OCI-M1 (cell line): ENCODE data around the gene SFTA2.
"Not testable (repeated sequence)": the region's sequence is repeated elsewhere in the genome, so short reads cannot be mapped to it uniquely, and the experiment has no call there.

Experiments
- DNase-seq: peaks from one replicate; lab custom pipeline; 2025; lab: John Stamatoyannopoulos, UW

SFTA2 gene

DNA sequence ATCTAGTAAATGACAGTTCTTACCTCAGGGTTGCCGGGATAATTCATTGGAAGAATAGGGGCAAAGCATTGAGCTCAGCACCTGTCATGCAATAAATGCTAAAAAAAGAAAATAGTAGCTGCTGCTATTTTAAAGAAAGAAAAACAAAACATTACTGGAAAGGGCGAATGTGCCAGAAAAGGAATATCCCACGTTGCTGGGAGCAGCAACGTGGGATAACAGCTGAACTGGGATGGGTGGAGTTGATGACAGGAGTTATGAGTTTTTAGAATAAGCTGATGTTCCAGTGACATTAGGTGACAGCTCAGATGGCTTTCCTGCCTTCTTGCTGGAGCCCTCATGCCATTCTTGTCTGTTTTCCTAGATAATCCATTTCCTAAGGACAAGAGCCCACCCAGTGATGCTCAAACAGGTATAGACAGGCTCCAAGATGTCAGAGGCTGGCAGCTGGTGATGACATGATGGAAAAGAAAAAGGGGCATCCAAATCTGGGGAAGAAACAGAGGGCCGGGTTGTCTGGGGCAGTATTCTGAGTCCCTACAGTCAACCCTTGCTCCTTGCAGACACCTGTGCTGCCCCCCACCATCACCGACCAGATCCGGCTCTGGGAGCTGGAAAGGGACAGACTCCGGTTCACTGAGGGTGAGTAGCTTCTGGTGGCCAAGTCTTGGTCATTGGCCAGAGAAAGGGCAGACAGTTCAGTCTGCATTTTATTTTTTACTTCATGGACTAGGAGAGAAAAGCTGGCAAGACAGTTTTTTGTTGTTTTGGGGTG, 19.0 kb downstream of the SFTA2 start:
- DNase-seq, result no peak

DNA sequence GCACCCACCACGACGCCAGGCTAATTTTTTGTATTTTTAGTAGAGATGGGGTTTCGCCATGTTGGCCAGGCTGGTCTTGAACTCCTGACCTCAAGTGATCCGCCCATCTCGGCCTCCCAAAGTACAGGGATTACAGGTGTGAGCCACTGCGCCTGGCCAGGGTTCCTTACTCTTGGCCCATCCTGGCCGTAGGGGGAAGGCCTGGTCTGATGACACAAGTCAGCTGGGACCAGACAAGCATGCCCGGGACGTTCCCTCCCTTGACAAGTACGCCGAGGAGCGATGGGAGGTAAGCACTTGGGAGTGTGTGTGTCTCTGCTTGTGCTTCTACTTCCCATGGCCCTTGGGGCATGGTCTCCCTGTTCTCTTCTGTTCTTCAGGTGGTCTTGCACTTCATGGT, 21.5 kb downstream of the SFTA2 start:
- DNase-seq, result not testable (repeated sequence)

DNA sequence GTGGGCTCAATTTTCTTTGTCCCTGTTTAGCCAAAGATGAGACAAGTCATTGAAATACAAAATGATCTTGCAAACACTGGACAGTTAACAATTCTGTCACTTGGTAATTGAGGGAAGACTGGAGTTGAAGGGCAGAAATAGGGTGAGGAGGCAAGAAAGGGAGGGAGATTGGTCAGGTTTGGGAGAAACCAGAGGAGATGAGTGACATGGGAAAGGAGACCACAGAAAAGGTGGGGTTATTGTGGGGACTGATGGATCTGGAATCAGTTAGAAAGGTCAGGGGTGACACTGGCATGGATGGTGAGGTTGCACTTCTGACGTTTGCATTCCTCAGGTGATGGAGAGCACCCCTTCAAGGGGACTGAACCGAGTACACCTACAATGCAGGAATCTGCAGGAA, 23.3 kb downstream of the SFTA2 start:
- no peak for DNase-seq

DNA sequence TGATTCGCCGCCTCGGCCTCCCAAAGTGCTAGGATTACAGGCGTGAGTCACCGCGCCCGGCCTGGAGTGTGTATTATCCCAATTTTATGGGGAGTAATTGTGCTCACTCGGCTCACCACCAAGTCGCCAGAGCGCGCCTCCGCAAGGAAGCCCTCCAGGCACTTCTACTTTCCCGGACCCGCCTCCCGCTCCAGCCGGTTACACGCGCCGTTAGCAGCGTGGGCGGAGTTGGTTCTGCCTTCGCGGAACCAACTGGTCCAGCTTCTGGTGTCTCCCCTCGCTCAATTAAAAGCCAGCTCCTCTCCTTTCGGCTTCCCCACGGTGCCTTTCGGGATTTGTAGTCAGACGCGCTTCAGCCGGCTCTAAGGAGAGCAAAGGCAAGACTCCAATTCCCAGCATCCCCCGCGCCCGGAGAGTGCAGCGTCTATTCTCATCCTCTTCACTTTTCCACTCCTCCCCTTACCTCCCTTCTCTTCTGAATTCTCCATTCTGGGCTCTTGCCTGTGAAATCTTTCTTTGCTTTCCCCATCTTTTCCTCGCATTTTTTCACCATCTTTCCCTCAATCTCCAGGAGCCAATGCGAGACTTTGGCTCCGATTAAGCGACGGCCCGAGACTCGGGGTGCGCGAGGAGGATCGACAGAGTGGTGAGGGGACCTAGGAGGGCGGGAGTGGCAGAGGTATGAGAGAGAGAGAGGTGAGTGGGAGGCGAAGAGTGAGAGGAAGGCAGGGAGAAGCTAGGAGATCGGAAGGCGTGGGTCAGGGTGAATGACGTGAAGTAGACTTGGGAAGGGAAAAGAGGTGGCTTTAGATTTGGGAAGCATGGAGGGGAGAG, 24.0 kb downstream of the SFTA2 start, which contains the start of gene GTF2H4:
Gene GTF2H4 (plus strand): TSS at position 450 of the 834 bp plus-strand sequence.
- peak; percentile 100 for DNase-seq

DNA sequence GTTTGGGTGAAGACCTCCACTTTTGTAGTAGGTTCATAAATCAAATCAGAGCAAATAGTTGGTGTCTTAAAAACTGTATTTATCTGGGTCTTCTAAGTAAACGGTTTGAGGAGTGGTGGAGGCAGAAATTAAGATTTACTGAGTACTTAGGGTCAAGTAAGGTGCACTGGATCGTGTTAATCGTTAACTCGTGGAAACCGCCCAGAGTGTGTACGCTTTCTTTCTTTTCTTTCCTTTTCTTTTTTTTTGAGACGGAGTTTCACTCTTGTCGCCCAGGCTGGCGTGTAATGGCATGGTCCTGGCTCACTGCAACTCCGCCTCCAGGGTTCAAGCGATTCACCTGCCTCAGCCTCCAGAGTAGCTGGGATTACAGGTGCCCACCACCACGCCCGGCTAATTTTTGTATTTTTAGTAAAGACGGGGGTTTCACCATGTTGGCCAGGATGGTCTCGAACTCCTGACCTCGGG, 24.6 kb downstream of the SFTA2 start:
- DNase-seq, result not testable (repeated sequence)

DNA sequence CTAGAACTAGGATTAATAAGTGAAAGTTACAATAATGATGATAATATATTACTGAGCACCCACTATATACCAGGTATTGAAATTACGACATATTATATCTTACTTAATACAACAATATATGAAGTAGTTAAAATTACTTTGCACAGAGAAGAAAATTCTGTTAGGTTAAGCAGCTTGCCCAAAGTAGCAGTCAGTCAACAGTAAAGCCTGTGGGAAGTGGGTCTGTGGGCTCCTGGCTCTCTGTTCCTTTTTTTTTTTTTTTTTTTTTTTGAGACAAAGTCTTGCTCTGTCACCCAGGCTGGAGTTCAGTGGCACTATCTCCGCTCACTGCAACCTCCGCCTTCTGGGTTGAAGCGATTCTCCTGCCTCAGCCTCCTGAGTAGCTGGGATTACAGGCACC, 28.7 kb downstream of the SFTA2 start:
- DNase-seq, result no peak

DNA sequence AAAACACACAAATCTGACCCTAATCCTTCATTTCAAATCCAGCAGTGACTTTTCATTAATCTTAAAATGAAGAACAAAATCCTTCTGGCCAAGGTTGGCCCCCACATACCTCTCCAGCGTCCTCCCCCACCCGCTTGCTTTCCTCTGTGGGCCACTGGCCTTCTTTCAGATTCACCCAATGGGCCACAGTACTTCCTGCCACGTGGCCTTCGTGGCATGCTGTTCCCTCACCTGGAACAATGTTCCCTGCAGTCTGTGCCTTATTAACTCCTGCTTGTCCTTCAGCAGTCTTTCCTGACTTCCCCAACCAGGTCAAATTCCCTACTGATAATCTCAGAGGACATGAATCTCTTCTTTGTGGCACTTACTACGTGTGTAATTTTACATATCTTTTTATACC, 29.3 kb downstream of the SFTA2 start:
- DNase-seq, result no peak

DNA sequence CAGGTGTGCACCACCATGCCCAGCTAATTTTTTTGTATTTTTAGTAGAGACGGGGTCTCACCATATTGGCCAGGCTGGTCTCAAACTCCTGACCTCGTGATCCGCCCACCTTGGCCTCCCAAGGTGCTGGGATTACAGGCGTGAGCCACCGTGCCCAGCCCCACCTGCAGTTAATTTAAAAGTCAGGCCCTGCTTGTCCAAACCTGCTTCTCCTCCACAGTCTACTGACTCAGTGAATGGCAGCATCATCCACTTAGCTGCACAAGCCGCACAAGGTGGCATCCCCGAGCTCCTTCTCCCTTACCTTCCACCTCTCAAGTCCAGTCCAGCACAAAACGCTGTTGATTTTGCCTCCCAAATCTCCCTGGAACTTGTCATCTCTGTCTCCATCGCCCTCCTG, 29.8 kb downstream of the SFTA2 start:
- DNase-seq, result not testable (repeated sequence)

DNA sequence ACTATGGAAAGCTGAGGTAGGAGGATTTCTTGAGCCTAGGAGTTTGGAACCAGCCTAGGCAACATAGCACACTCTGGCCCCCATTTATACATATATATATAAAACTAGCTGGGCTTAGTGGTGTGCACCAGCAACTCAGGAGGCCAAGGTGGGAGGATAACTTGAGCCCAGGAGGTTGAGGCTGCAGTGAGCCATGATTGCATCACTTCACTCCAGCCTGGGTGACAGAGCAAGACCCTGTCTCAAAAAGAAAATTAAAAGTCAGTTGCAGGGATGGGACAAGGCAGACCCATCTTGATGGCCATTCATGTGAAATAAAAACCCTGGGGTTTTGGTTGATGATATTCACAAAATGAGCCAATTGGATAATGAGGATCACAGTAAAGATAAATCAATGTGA, 30.5 kb downstream of the SFTA2 start:
- DNase-seq, result no peak

DNA sequence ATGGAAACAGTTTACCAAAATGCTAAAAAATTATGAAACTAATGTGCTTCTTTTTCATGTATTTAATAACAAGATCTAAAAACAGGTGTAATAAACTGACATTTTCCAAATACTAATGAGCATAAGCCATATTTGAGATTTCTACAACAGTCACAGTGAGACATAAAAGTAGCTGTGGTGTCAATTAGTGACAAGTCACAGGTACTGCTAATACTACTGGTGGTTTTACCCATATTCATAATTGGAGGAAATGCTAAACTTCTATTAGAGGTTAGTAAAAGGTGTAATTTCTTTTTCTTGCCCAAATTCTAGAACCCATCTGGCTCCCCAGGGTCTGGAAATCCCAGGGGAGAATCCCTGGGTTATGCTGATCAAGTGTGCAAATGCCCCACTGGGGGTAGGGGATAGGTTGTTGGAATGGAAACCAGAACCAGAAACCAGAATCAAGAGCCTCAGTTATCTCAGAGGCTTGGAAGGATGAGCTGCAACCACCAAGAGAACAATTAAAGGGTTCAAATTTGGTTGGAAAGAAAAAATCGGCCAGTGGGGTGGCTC, 31.0 kb downstream of the SFTA2 start:
- no peak for DNase-seq

DNA sequence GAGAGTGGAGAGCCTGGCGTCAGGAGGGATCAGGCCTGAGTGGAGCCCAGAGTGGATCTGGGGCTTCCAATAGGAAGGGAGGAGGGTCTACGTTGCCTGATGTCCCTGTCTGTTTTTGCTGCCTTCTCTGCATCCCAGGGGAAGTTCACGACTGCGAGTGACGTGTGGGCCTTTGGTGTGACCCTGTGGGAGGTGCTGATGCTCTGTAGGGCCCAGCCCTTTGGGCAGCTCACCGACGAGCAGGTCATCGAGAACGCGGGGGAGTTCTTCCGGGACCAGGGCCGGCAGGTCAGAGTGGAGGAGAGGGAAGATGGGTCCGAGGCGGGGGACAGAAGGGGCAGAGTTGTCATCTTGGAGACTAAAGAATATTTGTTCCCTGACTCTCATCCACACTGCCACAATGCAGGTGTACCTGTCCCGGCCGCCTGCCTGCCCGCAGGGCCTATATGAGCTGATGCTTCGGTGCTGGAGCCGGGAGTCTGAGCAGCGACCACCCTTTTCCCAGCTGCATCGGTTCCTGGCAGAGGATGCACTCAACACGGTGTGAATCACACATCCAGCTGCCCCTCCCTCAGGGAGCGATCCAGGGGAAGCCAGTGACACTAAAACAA, 33.1 kb downstream of the SFTA2 start:
- no peak for DNase-seq

DNA sequence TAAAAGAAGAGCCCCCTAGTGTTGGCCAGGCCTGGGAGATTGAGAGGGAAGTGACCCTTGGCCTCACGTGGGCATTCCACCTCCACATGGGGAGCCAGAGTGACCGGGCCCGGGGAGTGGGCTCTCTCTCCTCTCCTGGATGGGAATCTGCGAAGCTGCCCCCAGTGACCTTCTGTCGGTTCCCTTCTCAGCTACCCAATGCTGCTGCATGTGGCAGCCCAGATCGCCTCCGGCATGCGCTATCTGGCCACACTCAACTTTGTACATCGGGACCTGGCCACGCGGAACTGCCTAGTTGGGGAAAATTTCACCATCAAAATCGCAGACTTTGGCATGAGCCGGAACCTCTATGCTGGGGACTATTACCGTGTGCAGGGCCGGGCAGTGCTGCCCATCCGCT, 34.1 kb downstream of the SFTA2 start:
- DNase-seq, result no peak

DNA sequence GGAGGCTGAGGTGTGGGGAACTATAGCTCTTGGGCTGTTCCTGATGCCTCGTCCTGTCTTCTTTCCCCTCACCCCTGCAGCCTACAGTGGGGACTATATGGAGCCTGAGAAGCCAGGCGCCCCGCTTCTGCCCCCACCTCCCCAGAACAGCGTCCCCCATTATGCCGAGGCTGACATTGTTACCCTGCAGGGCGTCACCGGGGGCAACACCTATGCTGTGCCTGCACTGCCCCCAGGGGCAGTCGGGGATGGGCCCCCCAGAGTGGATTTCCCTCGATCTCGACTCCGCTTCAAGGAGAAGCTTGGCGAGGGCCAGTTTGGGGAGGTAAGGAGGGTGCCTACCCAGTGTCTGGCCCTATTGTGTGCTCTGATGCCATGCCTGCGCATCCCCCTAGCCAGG, 35.4 kb downstream of the SFTA2 start:
- no peak for DNase-seq

DNA sequence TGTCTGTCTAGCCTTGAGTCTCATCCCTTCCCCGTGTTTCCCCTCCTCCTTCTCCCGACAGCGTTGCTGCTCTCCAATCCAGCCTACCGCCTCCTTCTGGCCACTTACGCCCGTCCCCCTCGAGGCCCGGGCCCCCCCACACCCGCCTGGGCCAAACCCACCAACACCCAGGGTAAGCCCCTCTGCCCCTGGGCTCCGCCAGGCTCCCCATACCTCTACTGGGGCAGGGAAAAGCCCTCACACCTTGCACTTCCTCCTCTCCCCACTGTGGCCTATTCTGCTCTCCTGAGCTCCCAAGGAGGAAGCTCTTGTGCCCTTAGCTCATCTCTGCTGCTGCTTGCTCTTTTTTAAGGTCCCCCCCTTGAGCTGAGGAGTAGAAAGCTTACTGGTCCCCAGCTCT, 36.6 kb downstream of the SFTA2 start:
- DNase-seq, result no peak

DNA sequence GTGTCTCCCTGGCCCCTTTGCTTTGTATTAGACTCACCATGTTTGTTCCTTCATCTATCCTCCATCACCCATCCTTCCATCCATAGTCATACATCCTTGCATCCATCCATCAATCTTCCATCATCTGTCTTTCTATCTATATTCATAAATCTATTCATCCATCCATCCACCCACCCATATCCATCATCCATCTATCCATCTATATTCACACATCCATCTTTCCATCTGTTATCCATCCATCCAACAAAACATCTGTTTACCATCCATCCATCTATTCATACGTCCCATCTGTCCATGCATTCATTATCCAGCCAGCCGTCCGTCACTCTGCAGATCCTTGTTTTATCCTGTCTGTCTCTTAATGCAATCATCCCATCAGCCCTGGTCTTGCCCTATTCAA, 37.0 kb downstream of the SFTA2 start:
- DNase-seq, result no peak

DNA sequence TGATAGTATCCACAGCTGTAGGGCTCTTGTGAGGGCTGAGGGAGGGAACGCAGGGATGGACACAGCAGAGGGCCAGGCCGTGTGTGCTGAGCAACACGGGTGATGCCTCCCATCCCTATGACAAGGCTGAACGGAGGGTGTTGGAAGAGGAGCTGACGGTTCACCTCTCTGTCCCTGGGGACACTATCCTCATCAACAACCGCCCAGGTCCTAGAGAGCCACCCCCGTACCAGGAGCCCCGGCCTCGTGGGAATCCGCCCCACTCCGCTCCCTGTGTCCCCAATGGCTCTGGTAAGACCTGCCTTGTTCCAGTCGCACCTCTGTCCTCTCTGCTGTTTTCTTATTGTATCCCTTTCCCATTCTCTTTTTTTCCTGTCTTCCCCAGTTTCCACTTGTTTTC, 37.6 kb downstream of the SFTA2 start:
- DNase-seq, result no peak

DNA sequence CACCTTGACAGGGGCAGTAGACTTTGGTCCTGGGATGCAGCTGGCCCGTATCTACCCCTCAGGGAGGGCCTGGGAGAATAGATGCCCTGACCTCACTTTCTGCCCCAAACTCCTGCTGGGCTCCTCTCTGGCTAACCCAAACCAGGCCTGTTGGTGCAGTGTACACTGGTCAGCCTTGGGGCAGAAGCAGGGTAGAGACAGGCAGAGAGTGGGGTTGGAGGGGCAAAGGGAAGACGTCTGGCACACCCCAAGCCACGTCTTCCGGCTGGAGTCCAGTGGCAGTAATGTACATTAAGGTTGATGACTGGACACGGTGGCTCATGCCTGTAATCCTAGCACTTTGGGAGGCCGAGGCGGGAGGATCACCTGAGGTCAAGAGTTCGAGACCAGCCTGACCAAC, 38.3 kb downstream of the SFTA2 start:
- no peak for DNase-seq

DNA sequence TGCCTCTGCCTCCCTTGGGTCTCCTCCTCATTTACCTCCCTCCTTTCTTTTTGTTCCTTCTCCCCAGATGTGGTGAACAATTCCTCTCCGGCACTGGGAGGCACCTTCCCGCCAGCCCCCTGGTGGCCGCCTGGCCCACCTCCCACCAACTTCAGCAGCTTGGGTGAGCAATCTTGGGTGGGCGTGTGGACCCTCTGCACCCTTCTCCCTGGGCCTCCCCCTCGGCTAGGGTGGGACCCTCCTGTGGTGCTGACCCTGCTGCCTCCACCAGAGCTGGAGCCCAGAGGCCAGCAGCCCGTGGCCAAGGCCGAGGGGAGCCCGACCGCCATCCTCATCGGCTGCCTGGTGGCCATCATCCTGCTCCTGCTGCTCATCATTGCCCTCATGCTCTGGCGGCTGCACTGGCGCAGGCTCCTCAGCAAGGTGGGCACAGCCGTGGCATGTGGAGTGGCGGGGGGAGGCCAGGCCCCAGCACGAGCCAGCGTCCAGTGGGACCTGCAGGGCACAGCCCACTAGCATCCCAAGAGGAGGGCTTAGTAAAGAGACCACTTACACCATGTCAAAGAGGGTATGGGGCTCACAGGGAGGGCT, 38.9 kb downstream of the SFTA2 start:
- no peak for DNase-seq

DNA sequence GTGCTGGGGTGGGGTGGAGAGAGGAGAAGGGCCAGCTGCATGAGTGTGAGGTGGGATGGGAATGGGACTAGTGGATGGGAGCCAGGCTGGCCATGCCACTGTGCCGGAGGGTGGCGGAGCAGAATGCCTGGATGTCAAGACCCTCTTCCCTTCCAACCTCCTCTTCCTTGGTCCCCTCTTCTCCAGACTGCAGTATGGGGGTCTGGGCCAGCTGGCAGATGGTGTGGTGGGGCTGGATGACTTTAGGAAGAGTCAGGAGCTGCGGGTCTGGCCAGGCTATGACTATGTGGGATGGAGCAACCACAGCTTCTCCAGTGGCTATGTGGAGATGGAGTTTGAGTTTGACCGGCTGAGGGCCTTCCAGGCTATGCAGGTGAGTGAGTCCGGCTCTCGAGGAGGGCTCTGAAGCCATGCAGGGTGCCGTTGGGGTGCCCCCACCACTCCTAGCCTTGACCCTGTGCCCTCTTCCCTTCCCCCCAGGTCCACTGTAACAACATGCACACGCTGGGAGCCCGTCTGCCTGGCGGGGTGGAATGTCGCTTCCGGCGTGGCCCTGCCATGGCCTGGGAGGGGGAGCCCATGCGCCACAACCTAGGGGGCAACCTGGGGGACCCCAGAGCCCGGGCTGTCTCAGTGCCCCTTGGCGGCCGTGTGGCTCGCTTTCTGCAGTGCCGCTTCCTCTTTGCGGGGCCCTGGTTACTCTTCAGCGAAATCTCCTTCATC, 40.0 kb downstream of the SFTA2 start:
- no peak for DNase-seq

DNA sequence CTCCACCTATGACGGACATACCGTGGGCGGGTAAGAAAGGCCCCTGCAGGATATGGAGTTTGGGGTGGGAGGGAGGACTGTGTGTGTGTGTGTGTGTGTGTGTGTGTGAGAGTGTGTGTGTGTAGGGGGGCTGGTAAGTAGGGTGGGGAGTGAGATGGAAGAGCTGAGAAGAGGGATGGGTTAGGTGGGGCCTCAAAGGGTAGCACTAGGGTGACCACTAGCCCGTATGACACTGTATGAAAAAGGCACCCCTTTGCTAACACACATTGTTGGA, 40.6 kb downstream of the SFTA2 start:
- DNase-seq, result no peak

DNA sequence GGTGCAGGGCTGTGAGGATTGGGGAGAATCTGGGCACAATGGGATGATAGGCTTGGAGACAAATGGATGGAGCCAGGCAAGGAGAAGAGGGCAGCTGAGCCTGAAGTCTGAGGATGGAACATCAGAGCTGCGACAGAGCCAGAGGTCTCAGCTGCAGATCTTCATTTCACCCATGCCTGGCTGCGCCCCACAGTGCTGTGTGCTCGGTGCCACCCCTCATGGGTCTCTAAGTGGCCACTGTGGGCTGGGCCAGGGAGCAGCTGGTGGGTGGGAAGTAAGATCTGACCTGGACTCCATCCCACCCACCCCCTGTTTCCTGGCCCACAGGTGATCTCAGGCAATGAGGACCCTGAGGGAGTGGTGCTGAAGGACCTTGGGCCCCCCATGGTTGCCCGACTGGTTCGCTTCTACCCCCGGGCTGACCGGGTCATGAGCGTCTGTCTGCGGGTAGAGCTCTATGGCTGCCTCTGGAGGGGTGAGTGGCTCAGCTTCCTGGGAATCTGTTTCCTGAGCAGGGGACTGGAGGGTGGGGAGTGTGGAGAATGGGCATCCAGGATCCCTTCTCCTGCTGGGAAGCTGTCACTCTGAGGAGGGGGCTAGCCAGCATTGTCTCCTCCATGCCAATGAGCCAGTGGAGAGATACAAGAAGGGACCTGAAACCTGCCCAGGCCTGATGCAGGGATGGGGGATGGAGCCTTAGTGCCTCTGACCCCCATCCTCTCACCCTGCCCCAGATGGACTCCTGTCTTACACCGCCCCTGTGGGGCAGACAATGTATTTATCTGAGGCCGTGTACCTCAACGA, 41.1 kb downstream of the SFTA2 start:
- DNase-seq, result no peak
